ELR (cell line): ENCODE results near the gene ZNF670.

Source experiments
- DNase-seq: peaks from one replicate; pipeline ENCODE4 v3.0.0-alpha.2; 2015; ENCODE audit warnings: low read depth

The ZNF670 gene

DNA sequence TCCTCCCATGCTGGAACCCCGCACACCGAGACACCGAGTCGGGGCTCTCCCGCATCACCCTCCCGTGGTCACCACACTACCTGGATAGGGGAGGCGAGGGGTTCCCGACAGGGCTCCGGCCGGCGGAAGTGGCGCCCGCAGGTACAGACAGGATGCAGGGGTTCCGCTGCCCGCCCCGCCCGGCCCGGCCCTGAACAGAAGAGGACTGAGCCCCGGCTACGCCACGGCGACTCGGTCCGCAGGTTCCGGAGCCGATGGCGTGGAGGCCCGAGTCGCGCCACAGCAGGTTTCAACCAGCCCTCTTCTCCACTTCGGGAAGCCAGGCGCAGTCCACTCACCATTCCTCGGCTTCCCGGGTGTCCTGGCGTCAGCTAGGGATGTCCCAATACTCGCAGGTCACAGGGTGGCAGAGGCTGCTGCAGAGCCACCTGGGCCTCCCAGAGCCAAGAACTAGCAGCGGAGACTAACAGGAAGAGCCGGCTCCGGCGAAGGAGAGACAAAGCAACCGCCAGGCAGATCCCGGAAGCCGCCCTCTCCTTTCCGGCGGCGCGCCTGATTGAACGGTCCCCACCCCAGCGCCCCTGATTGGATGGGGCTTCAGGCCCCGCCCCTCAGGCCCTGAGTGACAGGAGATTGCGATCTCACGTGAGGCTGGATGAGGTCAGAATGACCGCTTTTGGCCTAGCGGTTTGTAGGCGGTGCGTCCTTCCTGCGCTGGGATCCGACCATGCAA lies 25.4 kb upstream of the ZNF670 start, which contains the start of gene ZNF669:
Gene ZNF669, minus strand, starts transcription at position 498 of the 733 bp plus-strand sequence. Its CDS starts 157 bp downstream, at position 341.
- peak; percentile 98 for DNase-seq

GRCh38 chr1:247102381-247102780 lies 23.8 kb upstream of the ZNF670 start:
- peak; percentile 61 for DNase-seq

DNA sequence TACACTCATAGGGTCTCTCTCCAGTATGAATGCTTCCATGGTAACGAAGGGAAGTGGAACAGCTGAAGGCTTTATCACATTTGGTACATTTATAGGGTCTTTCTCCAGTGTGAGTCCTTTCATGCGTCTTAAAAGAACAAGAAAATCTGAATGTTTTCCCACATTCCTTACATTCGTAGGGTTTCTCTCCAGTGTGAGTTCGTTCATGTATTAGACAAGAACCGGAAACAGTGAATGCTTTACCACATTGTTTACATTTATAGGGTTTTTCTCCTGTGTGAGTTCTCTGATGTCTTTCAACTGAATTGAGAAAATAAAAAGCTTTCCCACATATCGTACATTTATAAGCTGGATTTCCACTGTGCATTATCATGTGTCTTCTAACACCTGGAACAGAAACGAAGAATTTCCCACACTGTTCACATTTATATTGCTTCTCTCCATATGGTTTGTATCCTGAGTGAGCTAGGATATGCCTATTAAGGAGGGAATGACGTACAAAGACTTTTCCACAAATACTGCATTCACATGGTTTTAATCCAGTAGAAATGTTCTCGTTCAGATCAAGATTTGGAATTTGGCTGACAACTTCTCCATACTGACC lies 22.2 kb upstream of the ZNF670 start:
- DNase-seq = no peak

- DNase-seq = no peak
These were observed 18.3 kb upstream of the ZNF670 start for GRCh38 chr1:247096958-247097357.

DNA sequence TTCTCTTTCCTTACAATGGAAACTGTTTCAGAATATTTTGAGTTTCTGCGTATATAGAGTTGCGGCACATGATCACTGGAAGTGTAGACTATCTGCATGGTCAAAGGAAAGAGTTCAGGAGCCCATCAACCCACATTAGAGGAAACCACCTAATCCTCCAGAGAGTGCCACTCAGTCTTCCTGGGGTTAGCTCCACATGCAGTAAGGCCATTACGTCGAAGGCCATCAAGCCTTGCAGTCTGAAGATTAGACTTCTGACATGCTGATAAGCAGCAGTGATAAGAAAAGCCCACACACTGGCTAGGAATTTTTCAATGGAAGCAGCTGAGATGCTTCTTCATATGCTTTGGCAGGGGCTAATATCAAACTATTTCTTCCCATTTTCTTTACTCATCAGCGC lies 17.9 kb upstream of the ZNF670 start:
- no peak for DNase-seq

- no peak for DNase-seq
These were observed 17.5 kb upstream of the ZNF670 start for GRCh38 chr1:247096112-247096511.

- DNase-seq = no peak
These were observed 11.8 kb upstream of the ZNF670 start for GRCh38 chr1:247090455-247090854.

DNA sequence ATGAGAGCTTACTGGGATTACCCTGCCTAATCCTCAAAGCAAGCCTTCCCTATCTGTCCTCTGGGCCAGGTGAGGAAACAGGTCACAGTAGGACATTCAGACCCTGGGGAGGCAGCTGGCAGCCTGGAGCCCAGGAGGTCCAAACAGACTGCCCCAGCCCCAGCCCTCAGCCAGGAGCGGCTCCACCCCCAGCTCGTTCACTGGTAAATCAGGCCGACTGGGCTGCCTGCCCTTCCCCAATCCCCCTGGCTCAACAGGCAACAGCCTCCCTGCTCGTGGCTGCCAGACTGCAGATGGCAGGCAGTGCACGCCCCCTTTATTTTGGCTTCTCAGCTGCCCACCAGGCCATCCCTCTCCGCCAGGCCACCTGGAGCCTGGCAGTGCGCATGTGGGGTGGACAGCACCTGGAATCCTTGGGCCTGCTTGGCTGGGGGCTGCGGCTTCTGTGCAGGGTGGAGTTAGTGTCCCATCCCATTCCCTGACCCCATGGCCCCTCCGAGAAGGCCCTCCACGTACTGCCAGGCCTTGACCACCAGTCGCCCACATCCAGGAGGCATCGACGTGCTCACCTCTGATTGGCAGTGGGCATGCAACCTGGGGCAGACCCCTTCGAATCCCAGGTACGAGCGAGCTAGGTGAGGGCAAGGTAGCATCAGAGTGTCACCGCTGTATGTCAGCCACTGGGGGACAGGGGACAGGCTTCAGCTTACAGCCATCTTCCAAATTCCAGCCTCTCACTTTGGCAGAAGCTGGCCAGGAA lies 11.2 kb upstream of the ZNF670 start:
- DNase-seq = no peak

- DNase-seq = no peak
These were observed 10.4 kb upstream of the ZNF670 start for GRCh38 chr1:247088967-247089366.

GRCh38 chr1:247087256-247087655 lies 8.6 kb upstream of the ZNF670 start:
- DNase-seq = no peak

DNA sequence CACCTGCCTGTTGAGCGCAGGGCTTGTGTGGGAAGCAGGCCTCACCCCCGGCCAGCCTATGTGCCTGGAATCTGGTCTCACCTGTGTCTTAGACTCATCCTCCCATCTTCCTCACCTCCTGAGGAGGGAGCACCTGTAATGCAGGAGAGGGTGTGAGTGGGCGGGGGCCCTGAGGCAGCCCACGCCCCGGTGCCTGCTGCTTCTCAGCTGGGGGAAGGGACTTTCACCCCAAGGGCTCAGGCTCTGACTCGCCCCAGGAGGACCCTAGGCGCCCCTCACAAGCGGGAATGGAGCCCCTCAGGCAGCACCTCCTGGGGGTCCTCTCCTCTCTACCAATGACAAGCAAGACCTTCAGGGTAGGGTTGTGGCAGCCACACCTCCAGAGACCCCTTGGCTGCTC lies 6.7 kb upstream of the ZNF670 start:
- no peak for DNase-seq

DNA sequence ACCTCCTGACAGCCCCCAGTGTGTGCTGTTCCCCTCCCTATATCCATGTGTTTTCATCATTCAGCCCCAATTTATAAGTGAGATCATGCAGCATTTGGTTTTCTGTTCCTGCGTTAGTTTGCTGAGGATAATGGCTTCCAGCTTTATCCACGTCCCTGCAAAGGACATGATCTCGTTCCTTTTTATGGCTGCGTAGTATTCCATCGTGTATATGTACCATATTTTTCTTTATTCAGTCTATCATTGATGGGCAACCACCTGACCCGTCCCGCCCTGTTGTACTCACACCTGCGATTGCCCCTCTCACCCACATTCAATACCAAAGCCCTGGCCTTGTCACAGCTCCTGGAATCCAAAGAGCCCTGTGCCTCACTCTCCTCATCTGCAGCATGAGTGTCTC lies 6.2 kb upstream of the ZNF670 start:
- no peak for DNase-seq

DNA sequence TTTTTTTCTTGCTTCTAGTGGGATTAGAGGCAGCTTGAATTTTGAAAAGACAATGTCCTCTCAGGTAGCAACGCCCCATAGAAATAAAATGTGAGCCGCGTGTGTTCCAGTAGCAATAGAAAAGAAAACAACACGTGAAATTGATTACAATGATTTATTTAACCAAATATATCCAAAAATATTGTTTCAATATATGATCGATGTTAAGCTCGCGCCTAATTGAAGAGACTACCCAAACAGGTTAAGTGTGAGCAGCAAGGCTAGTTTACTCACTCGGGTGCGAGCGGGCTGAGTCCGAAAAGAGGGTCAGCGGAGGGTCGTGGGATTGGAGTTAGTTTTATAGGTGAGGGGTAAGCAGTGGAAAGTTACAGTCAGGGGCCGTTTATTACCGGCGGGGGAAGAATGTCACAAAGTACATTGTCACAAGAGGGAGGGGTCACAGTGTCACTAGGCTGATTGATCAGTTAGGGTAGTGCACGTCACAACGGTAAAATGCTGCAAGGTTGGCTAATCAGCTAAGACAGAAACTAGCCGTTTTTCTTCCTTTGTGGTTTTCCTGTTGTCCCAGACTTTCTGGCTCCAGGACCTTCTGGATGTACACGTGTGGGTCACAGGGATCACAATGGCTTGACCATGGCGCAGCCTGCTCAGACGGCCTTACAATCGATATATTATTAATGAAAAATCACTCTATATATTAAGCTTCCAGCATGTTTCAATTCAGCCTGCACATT lies 697 bp upstream of the ZNF670 start:
- peak; percentile 23 for DNase-seq

GRCh38 chr1:247077876-247078257 lies 744 bp downstream of the ZNF670 start:
- DNase-seq = no peak

GRCh38 chr1:247077213-247077612 lies 1.4 kb downstream of the ZNF670 start:
- DNase-seq = peak; percentile 20

- DNase-seq = no peak
These were observed 8.0 kb downstream of the ZNF670 start for GRCh38 chr1:247070645-247071044.

- no peak for DNase-seq
These were observed 14.3 kb downstream of the ZNF670 start for GRCh38 chr1:247064304-247064703.

- no peak for DNase-seq
These were observed 17.8 kb downstream of the ZNF670 start for GRCh38 chr1:247060771-247061170.

- DNase-seq = no peak
These were observed 22.5 kb downstream of the ZNF670 start for GRCh38 chr1:247056071-247056470.

DNA sequence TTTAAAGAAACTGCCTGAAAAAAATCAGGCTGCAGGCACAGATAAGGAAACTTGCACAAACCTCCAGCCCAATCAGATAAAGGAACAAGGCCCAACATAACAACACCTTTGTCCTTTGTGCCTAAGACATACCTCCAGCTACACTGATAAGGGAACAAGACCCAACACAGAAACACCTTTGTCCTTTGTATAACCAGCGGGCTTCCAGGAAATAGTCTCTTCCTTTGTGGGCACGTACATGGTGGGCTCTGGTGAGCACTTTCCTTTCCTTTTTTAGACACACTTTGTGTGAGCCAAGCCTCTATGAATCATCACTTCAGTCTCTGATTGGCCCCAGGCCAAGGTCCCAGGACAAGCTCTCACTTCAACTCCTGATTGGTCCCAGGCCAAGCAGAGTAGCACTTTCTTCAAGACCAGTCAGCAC lies 23.6 kb downstream of the ZNF670 start:
- peak; percentile 17 for DNase-seq

- DNase-seq = no peak
These were observed 30.9 kb downstream of the ZNF670 start for GRCh38 chr1:247047702-247048101.

GRCh38 chr1:247047260-247047659 lies 31.4 kb downstream of the ZNF670 start:
- no peak for DNase-seq
